ENCODE results near the gene ALPG. TPM values are rescaled to one million over a fixed set of nuclear protein-coding genes. Genes with fewer than 3 reads are reported as not detected.

ALPG gene
- total RNA-seq, 3 donors from 2014 or later (not counting 1 experiment from before 2014, with no cell fraction given) = not detected

GRCh38 chr2:232434563-232435374 is 28.1 kb downstream of the ALPG start:
- no peaks in the 10 kb centered on the region for H3K36me3 ChIP-seq (ENCODE audit: control insufficient read depth, insufficient read depth, low read length)
- ATAC-seq = no peak
- no peaks in the 10 kb centered on the region for H3K27me3 ChIP-seq (ENCODE audit: control insufficient read depth, insufficient read depth, low read length)
- no peak overlapping the region for H3K27ac ChIP-seq (ENCODE audit: low read length)
- no peak overlapping the region for H3K4me3 ChIP-seq (ENCODE audit: low read length)
- no peaks in the 10 kb centered on the region for H3K27me3 Mint-ChIP-seq (ENCODE audit: low read depth in 2 of 2)
- no peak for DNase-seq
- peaks cover 2% of the 10 kb centered on the region for H3K4me1 ChIP-seq (ENCODE audit: control insufficient read depth, insufficient read depth, low read length)
- H3K27ac Mint-ChIP-seq = no peak overlapping the region
- H3K9me3 ChIP-seq (ENCODE audit: control insufficient read depth, insufficient read depth, low read length) = no peaks in the 10 kb centered on the region
- H3K4me1 Mint-ChIP-seq = peaks cover 0 to under 1% of the 10 kb centered on the region in 2 donors
- WGBS (ENCODE audit: insufficient coverage) = 89% methylated on average over 12 of the region's 12 CpGs
- intact Hi-C loops (cut with micrococcal nuclease) = no loop called here
- H3K4me3 Mint-ChIP-seq = no peak overlapping the region
- no peaks in the 10 kb centered on the region for H3K36me3 Mint-ChIP-seq
- no peak for TF ChIP-seq CTCF (IDR thresholded peaks at IDR 0.05)
- no peaks in the 10 kb centered on the region for H3K9me3 Mint-ChIP-seq

GRCh38 chr2:232435375-232435648 is 28.7 kb downstream of the ALPG start:
- H3K36me3 ChIP-seq (ENCODE audit: control insufficient read depth, insufficient read depth, low read length) = no peaks in the 10 kb centered on the region
- H3K4me1 Mint-ChIP-seq = peaks cover 0 to 6% of the 10 kb centered on the region in 2 donors
- no peak overlapping the region for H3K4me3 ChIP-seq (ENCODE audit: low read length)
- ATAC-seq = no peak
- H3K36me3 Mint-ChIP-seq = no peaks in the 10 kb centered on the region
- no peaks in the 10 kb centered on the region for H3K27me3 Mint-ChIP-seq (ENCODE audit: low read depth in 2 of 2)
- intact Hi-C loops (cut with micrococcal nuclease) = no loop called here
- H3K4me1 ChIP-seq (ENCODE audit: control insufficient read depth, insufficient read depth, low read length) = peaks cover 6% of the 10 kb centered on the region
- H3K4me3 Mint-ChIP-seq = no peak overlapping the region
- no peak overlapping the region for H3K27ac Mint-ChIP-seq
- H3K9me3 ChIP-seq (ENCODE audit: control insufficient read depth, insufficient read depth, low read length) = no peaks in the 10 kb centered on the region
- WGBS (ENCODE audit: insufficient coverage) = 85% methylated on average over 4 of the region's 4 CpGs
- no peak for TF ChIP-seq CTCF (IDR thresholded peaks at IDR 0.05)
- DNase-seq = no peak
- H3K27ac ChIP-seq (ENCODE audit: low read length) = no peak overlapping the region
- no peaks in the 10 kb centered on the region for H3K27me3 ChIP-seq (ENCODE audit: control insufficient read depth, insufficient read depth, low read length)
- H3K9me3 Mint-ChIP-seq = no peaks in the 10 kb centered on the region

GRCh38 chr2:232435805-232436204 is 29.2 kb downstream of the ALPG start:
- intact Hi-C loops (cut with micrococcal nuclease) = no loop called here
- H3K9me3 Mint-ChIP-seq = no peaks in the 10 kb centered on the region
- no peak overlapping the region for H3K4me3 ChIP-seq (ENCODE audit: low read length)
- H3K27me3 Mint-ChIP-seq (ENCODE audit: low read depth in 2 of 2) = no peaks in the 10 kb centered on the region
- 89% methylated on average over 7 of the region's 7 CpGs for WGBS (ENCODE audit: insufficient coverage)
- H3K27me3 ChIP-seq (ENCODE audit: control insufficient read depth, insufficient read depth, low read length) = no peaks in the 10 kb centered on the region
- H3K9me3 ChIP-seq (ENCODE audit: control insufficient read depth, insufficient read depth, low read length) = no peaks in the 10 kb centered on the region
- H3K27ac Mint-ChIP-seq = no peak overlapping the region
- no peak for TF ChIP-seq CTCF (IDR thresholded peaks at IDR 0.05)
- no peak for DNase-seq
- H3K4me3 Mint-ChIP-seq = no peak overlapping the region
- no peak overlapping the region for H3K27ac ChIP-seq (ENCODE audit: low read length)
- peaks cover 11% of the 10 kb centered on the region for H3K4me1 ChIP-seq (ENCODE audit: control insufficient read depth, insufficient read depth, low read length)
- ATAC-seq = no peak
- no peaks in the 10 kb centered on the region for H3K36me3 Mint-ChIP-seq
- H3K36me3 ChIP-seq (ENCODE audit: control insufficient read depth, insufficient read depth, low read length) = no peaks in the 10 kb centered on the region
- H3K4me1 Mint-ChIP-seq = peaks cover 0 to 11% of the 10 kb centered on the region in 2 donors
